HG03469 (cell line): ENCODE results near the gene MED27.

Experiments used
- ATAC-seq: cut with Tn5 transposase; IDR thresholded peaks from one replicate; pipeline ENCODE4 v1.9.1; 2021; ENCODE audit warnings: mild to moderate bottlenecking, moderate library complexity, moderate number of reproducible peaks; ENCODE audit not compliant: unreplicated experiment

Gene MED27

GRCh38 chr9:131889437-131890251 lies 190.0 kb downstream of the MED27 start:
- ATAC-seq = no peak

GRCh38 chr9:131888923-131889322 lies 190.7 kb downstream of the MED27 start:
- no peak for ATAC-seq

GRCh38 chr9:131887680-131888079 lies 192.0 kb downstream of the MED27 start:
- no peak for ATAC-seq

- ATAC-seq = no peak
Observed at GRCh38 chr9:131886826-131887225, 192.8 kb downstream of the MED27 start.

GRCh38 chr9:131885144-131885609 lies 194.5 kb downstream of the MED27 start:
- ATAC-seq = no peak

GRCh38 chr9:131884222-131884621 lies 195.4 kb downstream of the MED27 start:
- no peak for ATAC-seq

GRCh38 chr9:131880833-131881583 lies 198.7 kb downstream of the MED27 start:
- ATAC-seq = no peak

GRCh38 chr9:131879911-131880290 lies 199.8 kb downstream of the MED27 start:
- ATAC-seq = no peak

GRCh38 chr9:131879181-131879910 lies 200.3 kb downstream of the MED27 start:
- no peak for ATAC-seq

GRCh38 chr9:131876486-131876885 lies 203.2 kb downstream of the MED27 start:
- no peak for ATAC-seq

GRCh38 chr9:131875828-131876485 lies 203.7 kb downstream of the MED27 start:
- no peak for ATAC-seq

- ATAC-seq = no peak
Observed at GRCh38 chr9:131874916-131875670, 204.6 kb downstream of the MED27 start.

- ATAC-seq = no peak
Observed at GRCh38 chr9:131874447-131874846, 205.2 kb downstream of the MED27 start.

- ATAC-seq = no peak
Observed at GRCh38 chr9:131873891-131874440, 205.7 kb downstream of the MED27 start.

- no peak for ATAC-seq
Observed at GRCh38 chr9:131873335-131873734, 206.3 kb downstream of the MED27 start.

- ATAC-seq = no peak
Observed at GRCh38 chr9:131872702-131873101, 207.0 kb downstream of the MED27 start.

GRCh38 chr9:131872006-131872405 lies 207.7 kb downstream of the MED27 start:
- ATAC-seq = no peak

- ATAC-seq = no peak
Observed at GRCh38 chr9:131870156-131870555, 209.5 kb downstream of the MED27 start.

- ATAC-seq = no peak
Observed at GRCh38 chr9:131869348-131869747, 210.3 kb downstream of the MED27 start.

GRCh38 chr9:131868766-131869165 lies 210.9 kb downstream of the MED27 start:
- ATAC-seq = no peak
